Transverse colon (tissue), 4 donors: ENCODE data around the gene LRP1. TPM values are rescaled to one million over a fixed set of nuclear protein-coding genes. Genes with fewer than 3 reads are reported as not detected.

Source experiments
- DNase-seq: peaks from one replicate; pipeline ENCODE4 v3.0.0-alpha.2; 2019
- H3K27ac ChIP-seq, 4 donors: fragments of 200-600 bp; sonication (generic); 2 replicates each; pipeline ENCODE4 v1.5.1; 2016 to 2018; ENCODE audit warnings: inconsistent platforms in 4 of 4
- H3K27me3 ChIP-seq: fragments of 200-600 bp; sonication (generic); 2 replicates; pipeline ENCODE4 v1.5.1; 2017; ENCODE audit warnings: inconsistent platforms
- H3K36me3 ChIP-seq, 4 donors: fragments of 200-600 bp; sonication (generic); 2 replicates each; pipeline ENCODE4 v1.5.1; 2017 to 2019; ENCODE audit warnings: inconsistent platforms in 4 of 4
- H3K4me1 ChIP-seq, 4 donors: fragments of 200-600 bp; sonication (generic); 2 replicates each; pipeline ENCODE4 v1.5.1; 2017 to 2020; ENCODE audit warnings: inconsistent platforms in 4 of 4
- H3K4me3 ChIP-seq, 4 donors: fragments of 200-600 bp; sonication (generic); 1 replicate in 1 of 4; 2 replicates in 3 of 4; pipeline versions ENCODE4 v1.5.1 to v1.6.1; 2017 to 2019; ENCODE audit warnings: inconsistent platforms in 4 of 4
- H3K9me3 ChIP-seq, 2 donors: fragments of 200-600 bp; sonication (generic); 2 replicates each; pipeline ENCODE4 v1.5.1; 2017 to 2019; ENCODE audit warnings: inconsistent platforms in 2 of 2
- CTCF ChIP-seq, 5 experiments: fragments of 200-600 bp in 3 of 5; fragments of 450-650 bp in 2 of 5; sonication (generic) in 3 of 5; IDR thresholded peaks; 1 replicate in 2 of 5; 2 replicates in 3 of 5; pipeline ENCODE4 v1.5.1; 2016 to 2017; ENCODE audit warnings: antibody characterized with exemption in 5 of 5, inconsistent platforms in 3 of 5, mild to moderate bottlenecking in 2 of 5, moderate library complexity in 1 of 5
- EP300 ChIP-seq: sonication (generic); formaldehyde crosslinking; IDR thresholded peaks from one replicate; pipeline ENCODE4 v1.6.1; 2017; ENCODE audit warnings: antibody characterized with exemption, low read depth
- POLR2A ChIP-seq: fragments of 450-650 bp; IDR thresholded peaks from one replicate; pipeline ENCODE4 v1.6.1; 2016; ENCODE audit warnings: antibody characterized with exemption, mild to moderate bottlenecking, moderate library complexity
- POLR2AphosphoS5 ChIP-seq, 3 donors: sonication (generic); formaldehyde crosslinking; IDR thresholded peaks; one replicate each; pipeline ENCODE4 v1.6.1; 2016; ENCODE audit warnings: antibody characterized with exemption in 3 of 3
- WGBS, 2 donors: methylation state at CpG; one replicate each; pipeline ENCODE4 v1.1.5; 2018; ENCODE audit warnings: low coverage in 1 of 2; 5-methylcytosine and 5-hydroxymethylcytosine counted together
- in situ Hi-C, 4 donors: fragments of 200-750 bp; cut with MboI; loops; one replicate each; pipeline versions ENCODE4 v1.15.0 to v1.15.1; 2017; ENCODE audit warnings: low sequenced_read_pairs in 3 of 4, low pct_ligation_motif_present in 1 of 4, low pct_unique_long_range_greater_than_20kb in 1 of 4
- intact Hi-C: fragments of 100-400 bp; cut with DNase I; formaldehyde crosslinking; loops from one replicate; pipeline ENCODE4 v1.15.1; 2023; ENCODE audit warnings: low total_unique reads
- total RNA-seq, 4 donors: library from RNA; depleted of rRNA; stranded (reverse); fragments of >200 nt; gene quantifications; one replicate each; pipeline ENCODE4 v1.1.0, GENCODE V29; 2016

Gene LRP1
- total RNA-seq, 4 donors from 2014 or later = 94.3 to 248 (median 199) TPM

- Histone ChIP-seq H3K27ac (peak within 1 kb of the TSS; percentile 92 to 98 (median 96)), H3K27me3 (no peaks in the 10 kb centered on the region), H3K4me3 (peak within 1 kb of the TSS; percentile 52 to 89 (median 72)), H3K9me3 (no peaks in the 10 kb centered on the region), H3K4me1 (peaks cover 23 to 72% (median 58%) of the 10 kb centered on the region in 4 donors), H3K36me3 (no peaks in the 10 kb centered on the region)
- in situ Hi-C loops (no loop called here), intact Hi-C loops (loop anchor here (2.0 kb wide), 1 partner anchor 22 kb away; the partner anchor contains the start of gene STAT6)
- WGBS, 2 donors = 1% methylated on average over 61 of the region's 91 CpGs; no CpG with 5 or more reads in 1 of the 2 donors
- TF ChIP-seq POLR2A (peak; percentile 67), POLR2AphosphoS5 (IDR thresholded peaks at IDR 0.05) (peak; percentile 94 to 95 (median 95)), CTCF (IDR thresholded peaks at IDR 0.05) (no peak)
- peak; percentile 96 for DNase-seq
Measured at GRCh38 chr12:57088354-57089270, 39.7 kb upstream of the LRP1 start, which contains the start of gene NAB2. TSS of gene NAB2 (plus strand) at chr12:57089114. CDS start at chr12:57089272, 158 bp downstream.

DNA sequence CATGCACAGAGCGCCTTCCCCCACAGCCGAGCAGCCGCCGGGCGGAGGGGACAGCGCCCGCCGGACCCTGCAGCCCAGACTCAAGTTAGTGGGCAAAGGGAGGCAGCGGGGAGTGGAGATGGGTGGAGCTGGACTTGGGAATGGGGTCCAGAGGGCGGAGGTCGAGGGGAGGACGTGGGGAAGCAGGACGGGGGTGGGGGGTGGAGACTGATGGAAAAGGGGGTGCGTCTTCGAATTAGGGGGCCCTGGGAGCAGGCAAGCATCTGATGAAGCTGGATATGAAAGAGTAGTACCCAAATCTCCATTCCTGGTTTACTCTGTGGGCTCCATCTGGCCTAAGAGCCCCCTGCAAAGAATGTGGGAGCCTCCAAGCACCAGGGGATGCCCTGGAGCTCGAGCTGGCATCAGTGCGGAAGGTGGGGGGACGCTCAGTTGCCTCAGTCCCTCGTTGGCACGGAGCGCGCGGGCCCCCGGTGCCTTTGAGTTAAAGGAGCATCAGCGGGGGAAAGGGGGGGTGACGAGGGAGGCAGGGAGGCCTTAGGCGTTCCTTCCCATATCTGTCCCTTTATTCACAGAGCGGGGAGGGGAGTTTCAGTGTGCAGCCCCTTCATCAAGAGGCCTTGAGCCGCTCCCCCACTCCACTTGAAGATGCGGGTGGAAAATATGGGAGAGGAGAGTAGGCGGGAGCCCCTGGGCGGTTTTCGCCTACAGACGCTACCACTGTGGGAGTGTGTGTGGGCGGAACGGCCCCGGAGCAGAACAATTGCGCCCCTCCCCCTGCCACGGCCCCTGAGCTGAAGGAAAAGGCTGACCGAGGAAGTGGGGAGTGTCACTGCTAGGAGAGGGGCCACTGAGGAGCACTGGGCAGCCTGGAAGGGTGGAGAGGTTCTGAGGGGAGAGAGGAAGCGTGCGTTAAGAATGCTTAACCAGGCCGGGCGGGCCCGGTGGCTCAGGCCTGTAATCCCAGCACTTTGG, 38.7 kb upstream of the LRP1 start:
- no peaks in the 10 kb centered on the region for H3K36me3 ChIP-seq
- intact Hi-C loops = loop anchor here (2.0 kb wide), 1 partner anchor 21 kb away; the partner anchor contains the start of gene STAT6

GRCh38 chr12:57090490-57090889, 37.8 kb upstream of the LRP1 start:
- in situ Hi-C loops (no loop called here), intact Hi-C loops (no loop called here)
- Histone ChIP-seq H3K36me3 (no peaks in the 10 kb centered on the region), H3K27me3 (no peaks in the 10 kb centered on the region), H3K9me3 (no peaks in the 10 kb centered on the region), H3K4me1 (peaks cover 23 to 84% (median 63%) of the 10 kb centered on the region in 4 donors), H3K27ac (peak overlapping the region; percentile 92 to 98 (median 96)), H3K4me3 (peak overlapping the region in 3 of 4 donors; percentile 52 to 77 (median 68))
- DNase-seq = no peak
- WGBS, 2 donors = 65 to 90% methylated on average over 2 to 6 of the region's 6 CpGs
- TF ChIP-seq POLR2A = no peak
- no peak for TF ChIP-seq CTCF (IDR thresholded peaks at IDR 0.05)
- TF ChIP-seq POLR2AphosphoS5 (IDR thresholded peaks at IDR 0.05) = no peak
- TF ChIP-seq EP300 = no peak

More for the DNA sequence above, 38.7 kb upstream of the LRP1 start:
- H3K27ac ChIP-seq = peak overlapping the region; percentile 92 to 98 (median 96)
- DNase-seq = peak; percentile 75
- peak overlapping the region; percentile 52 to 89 (median 72) for H3K4me3 ChIP-seq
- H3K9me3 ChIP-seq = no peaks in the 10 kb centered on the region
- TF ChIP-seq POLR2AphosphoS5 (IDR thresholded peaks at IDR 0.05) (peak; percentile 48 to 65 (median 58)), POLR2A (peak; percentile 39), EP300 (no peak)
- peaks cover 23 to 82% (median 63%) of the 10 kb centered on the region in 4 donors for H3K4me1 ChIP-seq
- H3K27me3 ChIP-seq = no peaks in the 10 kb centered on the region
- 0 to 2% methylated on average over 1 to 32 of the region's 45 CpGs for WGBS, 2 donors
- in situ Hi-C loops = no loop called here

DNA sequence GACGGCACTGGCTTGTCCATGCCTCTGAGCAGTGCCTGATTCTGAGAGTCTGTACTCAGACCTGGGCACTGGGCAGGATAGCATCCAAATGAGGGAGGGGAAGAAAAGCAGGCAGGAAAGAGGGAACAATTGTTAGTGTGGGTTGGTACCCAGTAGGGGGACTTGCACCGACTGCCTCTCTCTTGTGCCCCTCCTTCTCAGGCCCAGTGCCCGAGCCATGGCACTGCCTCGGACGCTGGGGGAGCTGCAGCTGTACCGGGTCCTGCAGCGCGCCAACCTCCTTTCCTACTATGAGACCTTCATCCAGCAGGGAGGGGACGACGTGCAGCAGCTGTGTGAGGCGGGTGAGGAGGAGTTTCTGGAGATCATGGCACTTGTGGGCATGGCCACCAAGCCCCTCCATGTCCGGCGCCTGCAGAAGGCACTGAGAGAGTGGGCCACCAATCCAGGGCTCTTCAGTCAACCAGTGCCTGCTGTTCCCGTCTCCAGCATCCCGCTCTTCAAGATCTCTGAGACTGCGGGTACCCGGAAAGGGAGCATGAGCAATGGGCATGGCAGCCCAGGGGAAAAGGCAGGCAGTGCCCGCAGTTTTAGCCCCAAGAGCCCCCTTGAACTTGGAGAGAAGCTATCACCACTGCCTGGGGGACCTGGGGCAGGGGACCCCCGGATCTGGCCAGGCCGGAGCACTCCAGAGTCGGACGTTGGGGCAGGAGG, 37.2 kb upstream of the LRP1 start:
- no peak for TF ChIP-seq EP300
- TF ChIP-seq CTCF (IDR thresholded peaks at IDR 0.05) = peak in 1 of 5 experiments; percentile 9
- in situ Hi-C loops (no loop called here), intact Hi-C loops (no loop called here)
- WGBS, 2 donors = 72% methylated on average over 17 of the region's 22 CpGs; no CpG with 5 or more reads in 1 of the 2 donors
- H3K4me3 ChIP-seq = peak overlapping the region in 3 of 4 donors; percentile 52 to 77 (median 68)
- peaks cover 23 to 78% (median 63%) of the 10 kb centered on the region in 4 donors for H3K4me1 ChIP-seq
- DNase-seq = no peak
- H3K36me3 ChIP-seq = peaks cover 0 to 2% (median 0%) of the 10 kb centered on the region in 4 donors
- no peaks in the 10 kb centered on the region for H3K9me3 ChIP-seq
- H3K27ac ChIP-seq = peak overlapping the region; percentile 92 to 98 (median 96)
- no peaks in the 10 kb centered on the region for H3K27me3 ChIP-seq
